Suppressor macrophage (primary cell): ENCODE results near the gene IRX6.

ENCODE experiments used
- DNase-seq, 4 experiments: peaks; one replicate each; pipeline ENCODE4 v3.0.0-alpha.2; 2020 to 2022

The IRX6 gene

DNA sequence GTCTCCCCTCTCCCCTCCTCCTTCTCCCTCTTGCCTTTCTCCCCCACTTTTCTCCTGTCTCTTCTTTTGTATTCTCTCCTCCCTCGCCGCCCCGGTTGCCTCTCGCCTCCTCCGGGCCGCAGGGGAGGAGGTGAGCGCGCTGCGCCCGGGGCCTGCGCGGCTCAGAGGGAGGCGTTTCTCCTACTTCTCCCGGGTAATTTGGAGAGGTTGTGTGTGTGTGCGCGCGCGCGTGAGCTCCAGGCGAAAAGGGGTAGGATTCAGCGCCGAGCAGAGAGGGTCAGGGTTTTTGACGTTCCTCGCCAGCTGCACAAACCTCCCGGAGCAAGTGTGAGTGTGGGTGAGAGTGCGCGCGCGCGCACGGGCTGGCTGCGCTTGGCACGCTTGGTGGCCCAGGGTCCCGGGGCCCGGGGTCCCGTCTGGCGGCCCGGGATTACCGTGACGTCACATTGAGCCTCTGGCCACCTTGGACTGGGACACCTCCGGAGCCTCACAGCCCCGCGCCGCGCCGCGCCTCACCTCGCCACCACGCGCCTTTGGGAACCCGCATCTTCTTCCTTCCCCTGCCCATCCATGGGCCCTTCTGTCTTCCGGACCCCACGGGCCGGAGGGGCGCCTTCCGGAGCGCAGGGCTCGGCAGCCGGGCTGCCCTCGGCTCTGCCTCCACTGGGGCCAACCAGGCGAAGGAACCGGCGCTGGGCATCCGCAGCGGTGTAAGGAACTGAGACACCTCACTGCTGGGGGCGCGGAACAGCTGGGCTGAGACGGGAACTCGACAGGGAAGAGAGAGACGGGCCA is 479 bp downstream of the IRX6 start:
- DNase-seq: no peak

DNA sequence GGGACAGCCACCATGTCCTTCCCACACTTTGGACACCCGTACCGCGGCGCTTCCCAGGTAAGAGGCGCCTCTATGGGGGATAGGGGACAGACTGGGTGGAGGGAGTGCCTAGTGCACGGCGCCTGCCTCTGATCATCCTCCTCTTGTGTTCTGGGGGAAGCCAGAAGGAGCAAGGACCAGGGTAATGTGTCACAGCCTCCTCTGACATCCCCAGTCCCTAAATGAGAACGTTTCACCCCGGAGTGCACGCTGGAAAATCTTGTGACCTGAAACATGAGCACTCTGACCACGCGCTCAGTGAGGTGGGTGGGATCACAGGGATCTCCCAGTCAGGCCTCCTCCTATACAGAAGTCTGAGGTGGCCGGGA is 1.1 kb downstream of the IRX6 start:
- DNase-seq: peak in 3 of 4 experiments; percentile 25 to 44 (median 31)

- no peak for DNase-seq
Observed at GRCh38 chr16:55325458-55326109, 1.6 kb downstream of the IRX6 start.

DNA sequence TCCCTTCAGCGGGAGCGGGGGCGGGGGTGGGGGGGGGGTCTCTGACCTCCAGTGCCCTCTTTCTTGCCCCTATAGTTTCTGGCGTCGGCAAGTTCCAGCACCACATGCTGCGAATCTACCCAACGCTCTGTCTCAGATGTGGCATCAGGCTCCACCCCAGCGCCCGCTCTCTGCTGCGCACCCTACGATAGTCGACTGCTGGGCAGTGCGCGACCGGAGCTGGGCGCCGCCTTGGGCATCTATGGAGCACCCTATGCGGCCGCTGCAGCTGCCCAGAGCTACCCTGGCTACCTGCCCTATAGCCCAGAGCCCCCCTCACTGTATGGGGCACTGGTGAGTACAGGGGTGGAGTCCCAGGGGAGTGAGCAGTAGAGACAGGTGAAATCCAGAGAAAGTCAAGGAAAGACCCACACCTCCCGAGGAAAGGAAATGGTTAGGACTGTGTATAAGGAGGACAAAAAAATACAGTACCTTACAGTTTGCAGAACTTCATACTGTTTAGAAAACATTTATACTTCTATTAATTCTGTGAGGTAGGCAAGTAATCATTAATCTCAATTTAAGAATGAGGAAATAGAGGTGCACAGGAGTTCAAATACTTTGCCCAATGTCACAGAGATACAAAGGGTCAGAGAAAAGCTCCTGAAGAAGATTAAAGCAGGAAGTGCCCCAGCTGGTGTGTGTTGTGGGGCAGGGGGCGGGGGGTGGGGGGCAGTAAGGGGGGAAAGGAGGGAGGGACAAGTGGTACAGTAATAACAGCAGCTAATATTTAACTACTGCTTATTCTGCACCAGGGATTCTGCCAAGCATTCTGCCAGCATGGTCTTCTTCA is 2.5 kb downstream of the IRX6 start:
- DNase-seq: no peak

- peak in 1 of 4 experiments; percentile 13 for DNase-seq
Observed at GRCh38 chr16:55328611-55329569, 4.9 kb downstream of the IRX6 start.

DNA sequence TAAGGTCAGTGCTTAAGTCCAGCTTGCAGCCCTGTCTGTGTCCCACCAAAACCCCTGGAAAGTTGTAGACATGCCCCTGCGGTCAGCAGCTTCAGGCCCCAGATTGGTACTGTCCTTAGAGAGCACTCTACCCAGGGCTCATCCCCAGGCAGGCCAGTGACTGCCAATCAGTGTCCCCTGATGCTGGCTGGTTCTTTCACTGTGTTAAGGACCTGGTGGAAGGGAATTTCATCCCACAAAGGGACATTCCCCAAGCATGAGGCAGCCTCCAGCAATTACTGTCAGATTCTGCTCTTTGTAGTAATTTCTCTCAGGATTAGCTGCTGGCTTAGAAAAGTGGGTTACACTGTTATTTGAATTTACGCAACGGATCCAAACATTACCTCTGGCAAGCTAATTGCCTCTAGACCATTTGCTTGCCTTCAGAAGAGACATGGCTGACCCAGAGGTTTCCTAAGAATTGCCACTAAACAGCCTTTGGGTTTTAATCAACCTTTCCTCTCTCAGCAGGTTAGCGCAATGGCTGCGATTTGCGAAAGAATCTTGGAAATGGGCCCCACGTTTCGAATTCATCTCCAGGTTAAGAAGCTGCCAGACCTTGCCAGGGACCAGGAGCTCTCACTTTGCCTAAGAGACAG is 5.9 kb downstream of the IRX6 start:
- no peak for DNase-seq

- DNase-seq: no peak
Observed at GRCh38 chr16:55330781-55331647, 7.0 kb downstream of the IRX6 start.

GRCh38 chr16:55331648-55332185 is 7.7 kb downstream of the IRX6 start:
- DNase-seq: no peak

DNA sequence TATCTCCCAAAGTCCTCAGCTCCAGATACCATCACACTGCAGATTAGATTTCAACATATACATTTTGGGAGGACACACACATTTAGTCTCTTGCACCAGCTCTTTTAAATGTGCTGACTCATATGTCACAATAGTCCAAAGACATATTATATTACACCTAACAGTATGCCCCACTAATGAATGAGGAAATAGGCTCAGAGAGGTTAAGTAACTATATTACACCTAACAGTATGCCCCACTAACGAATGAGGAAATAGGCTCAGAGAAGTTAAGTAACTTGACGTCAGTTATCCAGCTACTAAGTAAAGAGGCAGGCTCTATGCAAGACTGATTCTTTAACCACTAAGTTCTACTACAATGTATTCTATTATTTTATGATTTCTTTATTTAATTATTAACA is 9.7 kb downstream of the IRX6 start:
- DNase-seq: peak in 2 of 4 experiments; percentile 19 to 26

DNA sequence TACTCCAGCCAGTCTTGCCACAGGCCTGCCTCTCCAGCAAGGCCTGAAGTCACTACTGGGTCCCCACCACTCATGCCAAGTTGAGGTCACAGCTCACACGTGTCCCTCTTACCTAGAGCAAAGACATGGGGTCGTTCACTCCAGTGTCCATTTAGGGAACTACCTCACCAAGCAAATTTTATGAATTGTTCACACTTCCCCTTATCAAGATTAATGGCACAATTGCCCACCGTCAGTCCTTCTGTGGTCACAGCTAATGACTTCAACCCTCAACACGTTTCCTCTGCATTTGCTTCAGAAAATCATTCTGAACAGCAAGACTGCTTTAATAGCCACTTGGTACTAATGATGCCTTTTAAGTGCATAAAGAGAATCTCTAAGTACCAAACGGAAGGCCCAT is 14.6 kb downstream of the IRX6 start:
- no peak for DNase-seq

- no peak for DNase-seq
Observed at GRCh38 chr16:55340445-55340844, 16.4 kb downstream of the IRX6 start.

- no peak for DNase-seq
Observed at GRCh38 chr16:55341681-55342080, 17.7 kb downstream of the IRX6 start.

DNA sequence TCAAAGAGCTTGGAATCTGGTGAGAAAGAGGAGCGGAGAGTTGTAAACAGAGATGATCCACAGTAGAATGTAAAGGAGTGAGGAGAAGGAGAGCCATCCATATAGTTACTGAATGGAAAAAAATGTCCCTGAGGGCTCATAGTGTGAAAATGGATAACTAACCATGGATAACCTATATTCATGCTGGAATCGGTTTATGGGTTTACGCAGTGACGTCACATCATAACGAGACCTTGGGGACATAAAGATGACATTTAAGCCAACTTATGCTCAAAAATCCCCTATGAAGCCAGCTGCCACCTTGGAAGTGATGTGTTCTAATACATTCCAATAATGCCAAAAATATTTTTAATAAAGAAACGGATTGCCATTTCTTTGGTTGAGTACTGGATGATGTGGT is 22.5 kb downstream of the IRX6 start:
- DNase-seq: no peak

DNA sequence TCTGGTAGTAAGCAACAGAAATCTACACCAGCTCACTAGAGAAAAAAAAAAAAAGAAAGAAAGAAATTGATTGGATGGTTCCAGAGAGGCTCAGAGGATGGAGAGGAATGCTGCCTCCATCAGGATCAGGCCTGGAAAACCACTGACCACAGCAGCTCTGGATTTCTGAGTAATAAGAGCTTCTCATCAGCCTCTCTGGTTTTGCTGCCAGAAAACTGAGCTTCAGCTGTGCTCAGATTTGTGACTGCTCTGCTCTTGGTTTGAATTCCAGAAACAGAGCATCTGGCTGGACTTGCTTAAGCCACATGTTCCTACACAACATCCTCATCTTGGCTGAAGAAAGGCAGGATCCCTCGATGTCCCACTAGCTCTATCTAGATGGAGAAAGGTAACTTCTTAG is 25.9 kb downstream of the IRX6 start:
- no peak for DNase-seq

DNA sequence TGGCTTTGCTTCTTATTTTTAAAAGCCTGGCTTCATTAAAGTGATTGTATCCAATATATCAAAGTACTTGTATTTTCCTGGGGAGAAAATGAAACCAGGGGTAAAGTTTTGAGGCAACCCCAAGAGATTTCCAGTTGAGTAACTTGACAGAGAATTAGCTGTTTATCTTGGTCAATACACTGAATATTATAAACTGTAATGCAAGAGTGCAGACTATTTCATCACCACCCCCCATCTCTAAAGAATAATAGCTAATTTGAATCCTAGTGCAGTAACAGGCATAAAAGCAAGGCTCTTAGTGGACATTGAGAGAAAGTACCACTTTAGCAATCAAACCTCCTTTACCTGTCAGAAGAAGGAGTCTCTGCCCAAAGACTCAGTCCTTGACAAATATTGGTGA is 27.0 kb downstream of the IRX6 start:
- no peak for DNase-seq

- no peak for DNase-seq
Observed at GRCh38 chr16:55351936-55352335, 27.9 kb downstream of the IRX6 start.

- no peak for DNase-seq
Observed at GRCh38 chr16:55357241-55357640, 33.2 kb downstream of the IRX6 start.

DNA sequence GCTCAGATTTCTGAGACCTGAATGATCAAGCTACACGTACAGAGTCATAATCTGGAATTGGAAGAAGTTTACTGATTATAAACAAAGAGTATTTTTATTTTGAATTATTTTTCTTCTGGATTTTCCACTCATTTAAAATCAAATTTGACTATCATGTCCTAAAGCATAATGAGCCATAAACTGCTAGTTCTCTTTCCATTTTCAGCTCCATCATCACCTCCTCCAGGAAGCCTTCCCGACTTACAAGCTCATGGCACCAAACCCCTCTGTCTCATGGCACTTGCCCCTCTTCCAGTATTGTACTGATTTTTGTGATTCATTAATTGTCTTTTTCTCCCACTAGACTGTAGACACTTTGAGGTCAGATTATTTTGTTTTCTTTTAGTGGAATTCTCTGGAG is 35.9 kb downstream of the IRX6 start:
- DNase-seq: no peak

DNA sequence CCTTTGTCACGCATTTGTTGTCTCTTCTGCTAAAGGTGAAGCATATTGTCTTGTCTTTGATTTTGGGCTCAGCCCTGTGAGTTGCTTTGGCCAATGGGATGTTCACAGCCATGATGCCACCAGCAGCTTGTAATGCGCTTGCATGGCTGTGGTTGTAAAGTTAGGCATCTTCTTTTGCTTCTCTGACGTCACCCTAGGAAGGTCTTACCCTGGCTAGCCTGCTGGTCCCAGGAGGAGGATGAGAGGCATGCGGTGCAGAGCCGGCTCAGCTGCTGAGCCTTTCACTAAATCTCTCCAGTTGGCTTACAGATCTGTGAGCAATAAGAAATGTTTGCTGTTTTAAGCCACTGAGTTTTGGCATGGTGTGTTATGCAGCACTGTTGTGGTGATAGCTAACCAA is 40.8 kb downstream of the IRX6 start:
- DNase-seq: no peak

GRCh38 chr16:55367301-55367811 is 43.4 kb downstream of the IRX6 start:
- no peak for DNase-seq
